HG03280 (cell line): ENCODE measurements around the gene MAP3K20.
"Not testable (repeated sequence)": the region's sequence is repeated elsewhere in the genome, so short reads cannot be mapped to it uniquely, and the experiment has no call there.

ENCODE experiments used
- ATAC-seq: cut with Tn5 transposase; IDR thresholded peaks from one replicate; pipeline ENCODE4 v1.9.1; 2021; ENCODE audit warnings: mild to moderate bottlenecking, moderate library complexity; ENCODE audit not compliant: unreplicated experiment

The MAP3K20 gene

DNA sequence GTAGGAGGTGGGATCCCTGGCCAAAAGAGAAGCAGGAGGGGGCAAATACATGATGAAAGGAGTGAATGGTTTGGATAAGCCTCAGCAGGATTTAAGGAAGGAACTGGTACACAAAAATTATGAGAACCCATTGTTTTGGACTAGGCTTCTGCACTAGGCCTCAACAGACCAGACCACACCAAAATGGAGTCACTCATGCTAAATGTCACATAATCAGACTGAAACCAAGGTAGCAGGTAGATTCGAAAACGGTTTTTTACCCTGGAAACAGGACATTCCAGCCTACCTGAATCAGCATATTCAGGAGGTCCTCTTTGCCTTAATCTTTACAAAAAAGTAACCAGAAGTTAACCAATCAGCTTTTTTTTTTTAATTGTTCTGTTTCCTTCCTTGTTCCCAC, 229.7 kb downstream of the MAP3K20 start:
- no peak for ATAC-seq

DNA sequence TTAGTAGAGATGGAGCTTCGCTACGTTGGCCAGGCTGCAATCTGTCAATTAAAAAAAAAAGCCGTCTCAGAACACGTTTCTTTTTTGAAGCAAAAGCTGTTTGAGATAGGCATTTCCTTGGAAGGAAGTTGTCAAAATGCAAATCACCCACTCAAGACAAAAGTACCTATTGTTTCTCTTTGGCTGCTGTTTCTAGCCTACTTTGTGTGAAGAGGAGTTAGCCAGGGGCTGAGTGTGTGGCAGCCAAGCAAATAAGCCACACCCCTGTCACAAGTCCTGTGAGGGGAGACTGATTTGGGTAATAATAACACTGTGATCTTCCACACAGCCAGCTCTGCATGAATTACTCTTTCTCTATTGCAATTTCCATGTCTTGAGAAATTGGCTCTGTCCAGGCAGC, 231.6 kb downstream of the MAP3K20 start:
- ATAC-seq = peak; percentile 76

DNA sequence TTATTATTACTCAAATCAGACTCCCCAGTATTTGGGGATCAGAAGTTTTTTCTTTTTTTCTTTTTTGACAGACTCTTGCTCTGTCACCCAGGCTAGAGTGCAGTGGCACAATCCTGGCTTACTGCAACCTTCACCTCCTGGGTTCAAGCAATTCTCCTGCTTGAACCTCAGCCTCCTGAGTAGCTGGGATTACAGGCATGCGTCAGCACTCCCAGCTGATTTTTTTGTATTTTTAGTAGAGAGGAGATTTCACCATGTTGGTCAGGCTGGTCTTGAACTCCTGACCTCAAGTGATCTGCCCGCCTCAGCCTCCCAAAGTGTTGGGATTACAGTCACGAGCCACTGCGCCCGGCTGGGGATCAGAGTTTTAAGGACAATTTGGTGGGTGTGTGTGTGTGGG, 233.7 kb downstream of the MAP3K20 start:
- not testable (repeated sequence) for ATAC-seq

DNA sequence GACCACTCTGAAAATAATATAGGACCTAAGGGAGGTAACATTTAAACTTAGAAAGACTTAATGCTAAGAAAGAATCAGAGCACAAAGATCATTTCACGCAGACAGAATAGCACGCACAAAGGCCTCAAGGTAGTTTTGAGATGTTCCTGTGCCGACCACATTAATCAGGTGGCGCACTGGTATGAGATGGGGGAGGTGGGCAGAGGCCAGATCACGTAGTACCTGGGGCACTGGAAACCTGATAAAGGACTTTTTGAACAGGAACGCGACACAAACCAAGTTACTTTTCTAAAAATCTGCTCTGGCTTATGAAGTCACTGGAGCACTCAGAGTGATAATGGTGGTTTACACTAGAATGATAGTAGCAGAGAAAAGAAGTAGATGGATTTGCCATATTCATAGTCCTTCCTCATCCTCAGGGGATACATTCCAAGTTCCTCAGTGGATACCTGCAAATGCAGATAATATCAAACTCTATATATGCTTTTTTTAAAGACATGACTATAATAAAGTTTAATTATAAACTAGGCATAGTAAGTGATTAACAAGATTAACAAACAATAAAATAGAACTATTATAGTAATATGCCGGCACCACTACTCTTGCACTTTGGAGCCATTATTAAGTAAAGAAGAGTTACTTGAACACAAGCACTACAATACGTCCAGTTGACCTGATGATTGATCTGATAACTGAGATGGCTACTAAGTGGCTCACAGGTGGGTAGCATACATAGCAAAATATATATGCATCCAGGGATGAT, 236.4 kb downstream of the MAP3K20 start:
- ATAC-seq = no peak
